Measurements from ENCODE around the gene MINDY4.

Gene MINDY4

DNA sequence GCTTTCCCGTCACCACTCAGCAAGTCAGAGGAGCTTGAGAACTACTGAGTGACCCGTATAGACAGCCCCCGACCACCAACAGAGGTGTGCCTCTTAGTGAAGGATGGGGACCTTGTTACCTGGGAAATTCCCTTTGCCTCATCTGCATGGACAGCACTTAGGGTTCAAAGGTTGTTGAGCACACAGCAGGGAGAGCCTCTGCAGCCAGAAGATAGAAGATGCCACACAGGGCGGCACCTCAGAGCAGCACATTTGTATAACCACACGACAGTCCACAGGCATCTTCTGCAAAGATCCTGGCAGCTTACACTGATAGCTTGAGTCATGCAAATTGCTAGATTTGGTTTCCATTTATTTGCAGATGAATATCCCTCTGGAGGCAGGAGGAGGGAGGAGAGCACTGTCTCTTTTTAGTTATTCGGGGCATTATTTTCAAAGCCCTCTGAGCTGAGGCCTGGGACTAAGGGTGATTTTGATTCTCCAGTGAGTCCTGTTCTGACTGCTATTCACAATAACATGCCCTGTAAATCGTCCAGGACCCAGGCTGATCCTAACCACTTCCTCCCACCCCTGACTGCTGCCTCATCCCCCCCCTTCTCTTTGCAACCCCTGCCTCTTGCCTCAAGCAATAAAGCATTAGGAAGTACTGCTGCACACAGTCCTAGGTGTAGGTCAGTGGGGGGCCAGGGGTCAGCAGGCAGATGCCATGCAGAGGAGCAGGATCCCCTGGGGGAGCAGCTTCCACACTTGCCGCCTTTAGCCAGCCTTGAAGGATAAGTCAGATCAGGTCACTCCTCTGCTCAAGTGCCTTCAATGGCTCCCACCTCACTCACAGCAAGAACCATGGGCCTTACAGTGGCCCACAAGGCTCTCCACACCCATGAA is 43.9 kb upstream of the MINDY4 start:
- H3K9me3 ChIP-seq, result no peaks in the 10 kb centered on the region
- H3K4me3 ChIP-seq (ENCODE audit: low read depth in 1 of 2, low read length in 1 of 2), result no peak overlapping the region
- H3K27ac ChIP-seq, result no peak overlapping the region
- peaks cover 5% of the 10 kb centered on the region for H3K27me3 ChIP-seq
- no peaks in the 10 kb centered on the region for H3K4me1 ChIP-seq (ENCODE audit: control insufficient read depth in 1 of 2, insufficient read depth in 1 of 2, low read depth in 1 of 2, low read length in 1 of 2)
- H3K36me3 ChIP-seq, result no peaks in the 10 kb centered on the region
- TF ChIP-seq CTCF (IDR thresholded peaks at IDR 0.05), result no peak

- H3K36me3 ChIP-seq, result no peaks in the 10 kb centered on the region
- H3K27ac ChIP-seq, result no peak overlapping the region
- peaks cover 5% of the 10 kb centered on the region for H3K27me3 ChIP-seq
- H3K4me3 ChIP-seq (ENCODE audit: low read depth in 1 of 2, low read length in 1 of 2), result no peak overlapping the region
- no peaks in the 10 kb centered on the region for H3K4me1 ChIP-seq (ENCODE audit: control insufficient read depth in 1 of 2, insufficient read depth in 1 of 2, low read depth in 1 of 2, low read length in 1 of 2)
- no peak for TF ChIP-seq CTCF (IDR thresholded peaks at IDR 0.05)
- H3K9me3 ChIP-seq, result no peaks in the 10 kb centered on the region
Measured at GRCh38 chr7:30728591-30729100, 42.6 kb upstream of the MINDY4 start.

- Histone ChIP-seq H3K27me3 (peaks cover 5% of the 10 kb centered on the region), H3K9me3 (no peaks in the 10 kb centered on the region)
Measured at GRCh38 chr7:30729642-30730041, 41.6 kb upstream of the MINDY4 start.

DNA sequence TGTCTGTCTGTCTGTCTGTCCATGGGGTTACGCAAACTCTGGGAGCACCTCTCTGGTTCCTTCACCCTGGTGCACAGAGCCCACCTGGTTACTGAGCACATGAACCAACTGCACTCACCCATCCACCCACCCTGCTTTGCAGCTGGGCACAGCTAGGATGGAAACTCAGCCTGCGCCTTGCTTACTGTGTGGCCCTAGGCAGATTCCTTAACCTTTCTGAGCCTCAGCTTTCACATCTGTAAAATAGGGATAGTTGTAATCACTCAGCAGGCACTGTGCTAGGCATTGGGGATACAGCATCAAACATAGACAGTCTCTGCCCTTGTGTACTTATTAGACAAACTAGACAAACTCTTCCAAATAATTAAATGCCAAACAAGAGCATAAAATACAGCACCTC is 41.1 kb upstream of the MINDY4 start:
- Histone ChIP-seq H3K4me1 (ENCODE audit: control insufficient read depth in 1 of 2, insufficient read depth in 1 of 2, low read depth in 1 of 2, low read length in 1 of 2) (no peaks in the 10 kb centered on the region), H3K9me3 (no peaks in the 10 kb centered on the region), H3K4me3 (ENCODE audit: low read depth in 1 of 2, low read length in 1 of 2) (no peak overlapping the region), H3K27ac (no peak overlapping the region), H3K36me3 (no peaks in the 10 kb centered on the region), H3K27me3 (peaks cover 5% of the 10 kb centered on the region)
- TF ChIP-seq CTCF (IDR thresholded peaks at IDR 0.05), result no peak

More at GRCh38 chr7:30729642-30730041, 41.6 kb upstream of the MINDY4 start:
- no peak overlapping the region for H3K4me3 ChIP-seq (ENCODE audit: low read depth in 1 of 2, low read length in 1 of 2)
- H3K36me3 ChIP-seq, result no peaks in the 10 kb centered on the region
- no peak overlapping the region for H3K27ac ChIP-seq
- TF ChIP-seq CTCF (IDR thresholded peaks at IDR 0.05), result no peak
- H3K4me1 ChIP-seq (ENCODE audit: control insufficient read depth in 1 of 2, insufficient read depth in 1 of 2, low read depth in 1 of 2, low read length in 1 of 2), result no peaks in the 10 kb centered on the region

DNA sequence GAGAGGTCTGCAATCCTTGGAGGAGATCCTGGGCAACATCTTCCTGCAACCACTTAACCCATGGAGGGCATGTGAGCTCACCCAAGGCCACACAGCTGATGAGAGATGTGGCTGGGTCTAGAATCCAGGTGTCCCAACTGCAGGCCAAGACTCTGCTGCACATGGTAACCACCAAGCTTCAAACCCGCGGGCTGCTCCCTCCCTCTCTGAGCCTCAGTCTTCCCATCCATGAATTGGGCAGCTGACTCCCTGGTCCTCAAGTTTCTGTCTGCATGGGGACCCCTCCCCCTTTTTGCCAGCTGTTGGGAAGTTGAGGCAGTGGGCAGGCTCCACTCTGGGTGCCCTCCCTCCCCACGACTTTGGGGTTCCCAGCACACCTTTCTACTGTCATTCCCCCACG is 40.2 kb upstream of the MINDY4 start:
- peaks cover 5% of the 10 kb centered on the region for H3K27me3 ChIP-seq

More for the DNA sequence above, 40.2 kb upstream of the MINDY4 start:
- Histone ChIP-seq H3K4me3 (ENCODE audit: low read depth in 1 of 2, low read length in 1 of 2) (no peak overlapping the region), H3K4me1 (ENCODE audit: control insufficient read depth in 1 of 2, insufficient read depth in 1 of 2, low read depth in 1 of 2, low read length in 1 of 2) (no peaks in the 10 kb centered on the region), H3K36me3 (no peaks in the 10 kb centered on the region), H3K9me3 (no peaks in the 10 kb centered on the region), H3K27ac (no peak overlapping the region)
- TF ChIP-seq CTCF (IDR thresholded peaks at IDR 0.05), result no peak

All from neutrophil (primary cell).